GM18526 (cell line): ENCODE data around the gene TEX13B.

Experiments used
- POLR2A ChIP-seq: IDR thresholded peaks from 3 replicates; pipeline ENCODE4 v1.6.1; 2011; ENCODE audit not compliant: insufficient read length; ENCODE audit errors: extremely low read depth

The TEX13B gene, protein sequence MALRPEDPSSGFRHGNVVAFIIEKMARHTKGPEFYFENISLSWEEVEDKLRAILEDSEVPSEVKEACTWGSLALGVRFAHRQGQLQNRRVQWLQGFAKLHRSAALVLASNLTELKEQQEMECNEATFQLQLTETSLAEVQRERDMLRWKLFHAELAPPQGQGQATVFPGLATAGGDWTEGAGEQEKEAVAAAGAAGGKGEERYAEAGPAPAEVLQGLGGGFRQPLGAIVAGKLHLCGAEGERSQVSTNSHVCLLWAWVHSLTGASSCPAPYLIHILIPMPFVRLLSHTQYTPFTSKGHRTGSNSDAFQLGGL

DNA sequence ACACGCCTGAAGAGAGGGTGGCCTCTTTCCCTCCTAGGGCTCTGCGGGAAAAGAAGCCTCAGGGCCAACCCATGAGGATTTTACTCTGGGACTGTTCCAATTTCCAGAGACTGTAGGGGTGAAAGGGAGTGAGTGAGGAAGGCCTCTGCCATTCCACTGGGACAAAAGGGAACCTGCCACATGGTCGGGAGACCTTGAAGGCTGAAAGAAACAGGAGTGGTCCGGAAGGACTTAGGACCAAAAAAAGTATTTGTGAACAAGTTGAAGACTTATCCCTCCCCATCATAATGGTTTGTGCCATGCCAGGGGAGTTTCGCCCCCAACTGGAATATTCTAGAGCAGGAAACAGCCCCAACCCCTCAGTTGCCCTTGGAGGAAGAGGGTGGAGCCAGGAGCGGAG, at the start of gene TEX13B:
Gene TEX13B (minus strand): TSS at position 15 of the 400 bp plus-strand sequence. CDS start 243 bp downstream, outside the sequence.
- TF ChIP-seq POLR2A, result no peak

DNA sequence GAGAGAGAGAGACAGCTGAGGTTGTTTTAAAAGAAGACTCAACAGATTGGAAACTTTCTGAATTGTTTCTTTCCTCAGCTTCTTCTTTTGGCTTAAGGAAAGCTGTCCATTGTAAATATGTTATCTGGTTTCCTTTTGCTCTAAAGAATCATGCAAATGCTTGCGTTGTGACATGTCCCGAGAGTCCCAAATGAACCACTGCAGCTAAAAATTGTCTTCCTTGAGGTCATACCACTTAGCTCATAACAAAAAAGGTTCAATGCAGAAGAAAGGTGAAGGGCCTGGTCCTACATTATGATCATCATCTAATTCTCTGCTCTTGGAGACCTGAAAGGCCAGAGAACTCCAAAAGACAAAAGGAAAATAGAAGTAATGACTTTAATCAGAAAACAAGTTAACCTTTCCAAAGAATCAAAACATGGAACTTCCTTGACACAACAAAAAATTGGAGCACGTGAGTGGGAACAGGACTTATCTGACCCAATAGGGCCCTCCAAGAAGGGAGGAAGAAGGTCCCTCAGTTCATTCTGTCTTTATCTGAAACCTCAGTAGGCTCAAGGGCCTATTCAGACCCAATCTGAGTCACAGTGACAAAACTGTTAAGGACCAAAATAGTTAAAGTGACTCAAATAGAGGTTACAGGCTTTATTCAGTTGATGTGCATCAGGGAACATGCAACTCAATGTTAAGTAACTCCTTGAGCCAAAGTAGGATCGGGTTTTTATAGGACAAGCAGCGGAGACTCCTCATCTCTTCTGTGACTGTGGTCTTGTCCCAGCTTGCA, 48.0 kb upstream of the TEX13B start:
- no peak for TF ChIP-seq POLR2A

DNA sequence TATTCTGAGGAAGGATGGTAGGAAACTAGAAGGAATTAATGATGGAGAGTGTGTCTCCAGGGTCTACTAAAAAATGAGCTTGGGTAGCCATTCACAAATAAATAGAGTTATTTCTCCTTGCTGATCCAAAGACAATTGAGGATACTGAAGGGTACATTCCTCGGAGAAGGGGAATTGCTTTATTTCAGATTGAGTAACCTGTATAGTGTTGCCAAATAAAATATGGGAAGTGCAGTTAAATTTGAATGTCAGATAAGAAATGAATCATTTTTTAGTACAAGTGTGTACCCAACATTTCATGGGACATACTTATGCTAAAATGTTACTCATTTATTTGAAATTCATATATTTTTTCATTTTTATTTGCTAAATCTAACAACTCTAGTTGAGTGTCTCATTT, 46.7 kb upstream of the TEX13B start:
- no peak for TF ChIP-seq POLR2A

DNA sequence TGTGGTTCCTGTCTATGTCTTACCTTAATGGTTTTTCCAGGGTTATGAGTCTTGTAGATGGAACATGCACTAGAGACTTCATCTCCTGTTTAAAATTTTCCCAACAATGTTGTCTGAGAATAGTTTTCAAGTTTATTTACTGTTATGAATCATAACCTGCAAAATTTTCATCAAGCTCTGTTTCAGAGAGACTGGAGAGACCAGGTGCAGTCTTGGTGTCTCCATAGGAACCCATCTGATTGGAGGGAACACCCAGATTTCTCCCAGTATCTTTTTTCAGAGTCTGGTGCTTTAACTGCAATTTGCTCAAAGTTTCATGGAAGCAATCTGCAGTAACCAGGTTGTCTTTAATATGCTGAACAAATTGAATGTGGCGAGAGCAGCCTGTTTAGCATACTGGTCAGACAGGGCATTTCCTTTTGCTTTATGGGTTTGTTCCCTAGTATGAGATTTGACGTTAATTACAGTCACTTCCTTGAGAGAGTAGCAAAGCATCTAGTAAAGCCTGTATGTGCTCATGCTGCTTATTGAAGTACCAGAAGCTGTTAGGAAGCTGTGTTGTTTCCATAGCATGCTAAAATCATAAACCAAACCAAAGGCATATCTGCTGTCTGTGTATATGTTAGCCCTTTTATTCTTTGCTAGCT, 43.9 kb upstream of the TEX13B start:
- no peak for TF ChIP-seq POLR2A

DNA sequence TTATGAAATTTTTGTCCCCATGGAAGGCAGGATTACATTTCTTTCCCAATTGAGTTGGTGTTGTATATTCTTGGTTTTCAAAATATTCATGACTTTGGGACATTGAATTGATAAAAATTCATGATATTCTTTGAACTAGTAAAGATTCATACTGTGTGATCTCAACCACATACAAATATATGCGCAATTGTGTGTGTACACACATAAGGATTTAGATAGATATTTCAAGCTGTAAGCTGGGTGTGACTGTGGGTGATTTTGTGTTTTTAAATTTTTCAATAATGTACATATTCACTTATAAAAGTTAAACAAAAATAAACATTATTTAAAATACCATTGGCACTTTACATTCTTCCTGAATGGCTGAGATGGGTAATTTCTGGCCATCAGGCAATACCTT, 43.2 kb upstream of the TEX13B start:
- TF ChIP-seq POLR2A, result no peak

DNA sequence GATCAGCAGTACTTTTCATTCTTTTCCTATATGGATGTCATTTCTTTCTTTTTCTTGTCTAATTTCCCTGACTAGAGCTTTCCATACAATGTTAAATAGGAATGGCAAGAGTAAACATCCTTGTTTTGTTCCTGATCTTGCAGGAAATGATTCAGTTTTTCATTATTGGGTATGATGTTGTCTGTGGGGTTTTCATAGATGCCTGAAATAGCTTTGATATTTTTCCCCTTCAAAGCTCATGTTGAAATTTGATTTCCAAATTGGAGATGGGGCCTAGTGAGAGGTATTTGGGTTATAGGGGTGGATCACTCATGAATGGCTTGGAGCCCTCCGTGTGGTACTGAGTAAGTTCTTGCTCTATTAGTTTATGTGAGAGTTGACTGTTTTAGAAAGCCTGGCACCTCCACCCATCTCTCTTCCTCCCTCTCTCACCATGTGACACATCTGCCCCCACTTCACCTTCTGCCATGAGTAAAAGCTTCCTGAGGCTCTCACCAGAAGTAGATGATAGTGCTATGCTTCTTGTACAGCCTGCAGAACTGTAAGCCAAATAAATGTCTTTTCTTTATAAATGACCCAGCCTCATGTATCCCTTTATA, 40.4 kb upstream of the TEX13B start:
- TF ChIP-seq POLR2A, result no peak

DNA sequence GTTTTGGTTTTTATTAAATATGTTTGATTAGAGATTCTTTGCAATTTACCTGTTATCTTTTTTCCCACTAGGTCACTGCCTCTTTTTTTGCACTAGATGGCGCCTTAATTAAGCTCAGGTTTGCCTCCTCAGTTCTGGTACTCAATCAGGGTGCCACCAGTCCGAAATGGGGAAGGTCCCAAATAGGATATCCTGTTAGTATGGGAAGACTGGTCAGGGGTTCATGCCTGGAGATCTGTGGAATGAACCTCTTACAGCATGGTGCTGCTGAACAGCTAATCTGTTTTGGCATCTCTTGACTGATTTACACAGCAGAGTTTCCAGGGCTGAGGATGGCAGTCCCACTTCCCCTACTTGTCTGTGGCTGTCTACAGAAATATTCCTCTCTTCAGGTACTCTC, 38.5 kb upstream of the TEX13B start:
- no peak for TF ChIP-seq POLR2A

DNA sequence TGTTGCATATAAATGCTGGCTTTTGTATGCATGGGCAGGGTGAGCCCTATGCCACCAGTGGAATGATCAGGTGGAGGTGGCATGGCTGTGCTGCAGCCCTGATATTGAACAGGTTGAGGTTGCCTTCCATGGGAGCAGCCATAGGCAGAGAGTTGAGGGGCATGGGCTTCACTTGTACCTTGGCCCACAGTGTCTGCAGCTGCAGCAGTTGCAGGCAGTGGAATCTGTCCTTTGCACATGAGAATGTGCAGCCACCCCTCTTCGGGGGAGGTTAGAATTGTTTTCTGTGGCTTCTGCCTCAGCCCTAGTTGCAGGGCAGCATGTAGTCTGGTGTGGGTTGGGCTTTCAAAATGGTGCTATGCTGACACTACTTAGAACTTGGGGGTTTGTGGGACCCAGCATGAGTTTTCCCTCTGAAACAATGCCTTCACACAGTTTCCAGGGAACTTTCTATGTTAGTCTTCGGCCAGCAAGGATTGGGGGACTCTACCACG, 37.3 kb upstream of the TEX13B start:
- no peak for TF ChIP-seq POLR2A

DNA sequence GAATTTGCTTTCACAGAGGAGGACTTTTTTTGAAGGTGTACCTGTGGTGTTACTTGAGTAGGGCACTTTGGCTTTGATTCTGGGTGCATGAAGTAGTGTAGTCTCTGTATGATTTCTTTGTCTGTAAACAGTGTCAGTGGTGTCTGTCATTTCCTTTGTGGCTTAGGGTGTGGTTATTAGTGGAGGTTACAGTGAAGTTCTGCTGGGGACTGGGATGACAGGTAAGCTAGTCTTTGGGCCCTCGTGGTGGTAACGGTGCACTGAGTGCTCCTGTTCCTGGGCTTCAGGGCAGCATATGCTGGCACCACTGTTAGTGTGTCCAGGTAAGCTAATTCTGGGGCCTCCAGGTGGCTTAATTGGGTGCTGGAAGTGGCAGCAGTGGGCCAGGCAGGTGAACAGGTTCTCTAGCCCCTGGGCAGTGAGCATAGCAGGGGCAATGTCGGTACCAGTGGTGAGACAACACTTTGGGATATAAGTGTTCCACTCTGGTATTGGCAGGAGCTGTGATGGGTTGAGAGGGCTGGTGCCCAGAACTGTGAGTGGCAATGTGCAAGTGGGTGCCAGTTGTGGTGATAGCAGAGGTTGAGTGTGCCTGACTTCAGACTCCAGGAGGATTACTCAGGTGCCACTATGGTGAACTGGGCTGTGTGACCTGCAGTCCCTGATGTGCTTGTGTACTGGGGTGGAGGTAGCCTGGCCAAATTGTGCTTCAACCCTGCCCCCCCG, 36.6 kb upstream of the TEX13B start:
- no peak for TF ChIP-seq POLR2A

DNA sequence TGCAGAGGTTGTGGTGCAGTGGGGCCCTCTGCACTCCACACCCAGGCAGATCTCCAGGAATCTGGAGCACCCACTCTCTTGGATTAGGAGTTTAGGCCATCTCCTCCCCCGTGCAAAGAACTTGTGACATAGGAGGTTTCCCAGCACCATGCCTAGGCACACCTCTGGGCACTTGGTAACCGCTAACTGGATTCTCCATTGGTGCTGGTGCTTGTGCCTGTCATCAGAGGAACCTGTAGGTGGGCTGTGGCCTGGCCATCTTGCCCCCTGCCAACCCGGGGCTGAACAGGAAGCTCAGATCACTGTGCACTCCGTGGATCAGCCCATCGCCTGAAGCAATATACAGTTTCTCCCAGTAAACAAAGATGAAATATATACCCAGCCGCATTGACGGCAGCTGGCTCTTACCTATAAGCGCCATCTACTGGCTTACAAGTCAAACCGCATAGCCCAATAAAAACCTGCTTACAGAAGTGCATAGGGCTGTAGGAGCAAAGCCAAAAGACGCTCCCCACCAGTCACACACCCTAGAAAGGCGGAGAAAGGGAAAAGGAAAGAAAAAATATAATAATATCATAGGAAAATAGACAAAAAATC, 19.1 kb upstream of the TEX13B start:
- no peak for TF ChIP-seq POLR2A

DNA sequence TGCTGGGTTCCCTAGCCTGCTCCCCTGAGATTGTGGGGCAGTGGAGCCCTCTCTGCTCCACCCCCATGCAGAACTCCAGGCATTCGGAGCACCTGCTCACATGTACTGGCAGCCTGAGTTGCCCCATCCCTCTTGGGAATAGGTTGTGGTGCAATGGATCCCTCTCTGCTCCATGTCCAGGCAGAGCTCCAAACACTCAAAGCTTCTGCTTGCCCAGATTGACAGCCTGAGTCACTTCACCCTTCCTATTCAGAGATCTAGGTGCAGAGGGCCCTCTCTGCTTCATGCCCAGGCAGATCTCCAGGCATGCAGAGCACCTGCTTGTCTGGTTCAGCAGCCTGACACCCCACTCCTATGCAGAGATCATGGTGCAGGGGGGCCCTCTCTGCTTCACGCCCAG, 18.6 kb upstream of the TEX13B start:
- no peak for TF ChIP-seq POLR2A

DNA sequence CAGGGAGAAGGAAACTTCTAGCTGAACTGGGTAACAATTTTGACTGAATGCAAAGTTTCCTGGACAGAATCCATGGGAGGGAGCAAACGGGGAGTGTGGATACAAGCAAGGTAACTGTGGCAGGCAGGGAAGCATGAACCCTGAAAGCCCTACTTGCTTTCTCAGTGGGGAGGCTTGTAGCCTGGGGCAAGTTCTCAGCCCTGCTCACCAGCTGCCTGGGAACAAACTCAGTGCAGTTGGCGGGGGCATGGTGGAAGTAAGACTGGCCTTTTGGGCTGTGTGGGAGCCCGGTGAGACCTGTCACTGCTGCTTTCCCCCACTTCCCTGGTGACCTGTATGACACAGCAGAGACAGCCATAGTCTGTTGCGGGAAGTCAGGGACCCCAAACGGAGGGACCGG, 14.0 kb upstream of the TEX13B start:
- TF ChIP-seq POLR2A, result no peak

DNA sequence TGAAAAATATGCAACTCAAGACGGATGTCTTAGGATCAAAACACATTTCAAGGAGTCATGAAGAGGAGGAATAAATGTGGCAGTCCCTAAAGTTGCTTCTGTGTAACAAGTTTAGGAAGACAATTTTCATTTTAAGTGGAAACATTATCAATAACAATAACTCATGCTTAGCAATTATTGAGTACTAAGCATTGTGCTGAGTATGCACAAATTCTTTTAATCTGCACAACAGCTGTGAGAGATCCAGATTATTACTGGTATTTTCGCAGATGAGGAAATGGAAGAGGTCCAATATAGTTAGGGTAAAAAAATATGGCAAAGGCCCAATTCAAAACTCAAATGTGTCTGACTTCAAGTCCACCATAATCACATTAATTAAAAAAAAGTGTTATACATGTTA, 2.9 kb upstream of the TEX13B start:
- no peak for TF ChIP-seq POLR2A

DNA sequence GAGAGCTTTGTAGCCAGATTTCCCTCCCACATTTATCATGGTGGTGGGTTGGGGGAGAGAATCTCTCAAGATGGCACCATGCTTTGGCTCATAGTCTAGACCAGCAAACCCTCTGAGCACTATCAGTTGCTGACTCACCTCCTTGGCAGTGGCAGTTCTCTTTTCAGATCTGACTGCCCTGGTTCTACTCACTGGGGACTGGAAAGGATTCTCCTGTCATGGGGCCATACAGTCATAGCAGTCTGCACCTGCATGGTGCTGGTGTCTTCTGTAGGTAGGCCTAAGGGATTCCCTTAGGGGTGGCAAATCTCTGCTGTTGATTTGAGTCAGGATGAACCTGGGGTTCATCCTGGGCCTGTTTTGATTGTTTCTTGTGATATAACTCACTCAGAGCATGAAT, 2.6 kb downstream of the TEX13B start:
- TF ChIP-seq POLR2A, result no peak
